GM19452 (cell line): ENCODE results near the gene SLC2A9.

Experiments
- ATAC-seq: cut with Tn5 transposase; IDR thresholded peaks from one replicate; pipeline ENCODE4 v1.9.1; 2021; ENCODE audit not compliant: unreplicated experiment

SLC2A9 gene

DNA sequence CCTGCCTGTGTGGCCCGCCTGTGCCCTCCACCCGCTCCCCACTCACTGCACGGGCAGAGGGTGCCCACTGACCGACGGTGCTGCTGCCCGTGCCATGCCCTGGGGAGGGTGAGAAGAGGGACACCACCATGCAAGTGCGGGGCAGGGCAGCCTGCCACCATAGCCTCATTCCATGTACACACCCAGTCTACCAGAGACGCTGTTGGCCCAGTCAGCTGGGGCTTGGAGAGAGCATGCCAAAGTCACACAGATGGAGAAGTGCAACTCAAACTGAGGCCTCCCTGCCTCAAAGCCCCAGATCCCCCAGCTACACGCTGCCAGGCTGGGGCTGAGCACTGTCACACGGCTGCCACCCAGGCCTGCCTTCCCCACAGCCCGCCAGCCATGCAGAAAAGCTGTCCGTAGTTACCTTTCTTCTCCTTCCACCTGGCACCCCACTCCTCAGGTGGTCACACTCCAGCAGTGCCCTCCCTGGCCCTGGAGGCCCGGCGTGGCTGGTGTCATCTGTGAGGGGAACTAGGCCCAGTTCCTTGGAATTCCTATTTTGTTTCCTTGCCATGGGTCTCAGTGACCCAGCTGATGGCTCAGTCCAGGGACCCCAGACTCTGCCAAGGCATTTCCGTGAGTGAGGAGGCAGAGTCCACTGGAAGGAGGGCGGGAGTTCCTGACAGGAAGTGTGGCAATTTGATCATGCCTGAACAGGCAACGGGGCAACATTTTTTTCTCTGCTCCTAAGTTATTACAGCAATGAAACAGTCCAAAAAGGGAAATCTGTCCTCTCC lies at the start of gene SLC2A9:
SLC2A9 (minus strand) TSS at position 627 of the 782 bp plus-strand sequence; CDS start at position 559, 68 bp downstream.
- no peak for ATAC-seq

DNA sequence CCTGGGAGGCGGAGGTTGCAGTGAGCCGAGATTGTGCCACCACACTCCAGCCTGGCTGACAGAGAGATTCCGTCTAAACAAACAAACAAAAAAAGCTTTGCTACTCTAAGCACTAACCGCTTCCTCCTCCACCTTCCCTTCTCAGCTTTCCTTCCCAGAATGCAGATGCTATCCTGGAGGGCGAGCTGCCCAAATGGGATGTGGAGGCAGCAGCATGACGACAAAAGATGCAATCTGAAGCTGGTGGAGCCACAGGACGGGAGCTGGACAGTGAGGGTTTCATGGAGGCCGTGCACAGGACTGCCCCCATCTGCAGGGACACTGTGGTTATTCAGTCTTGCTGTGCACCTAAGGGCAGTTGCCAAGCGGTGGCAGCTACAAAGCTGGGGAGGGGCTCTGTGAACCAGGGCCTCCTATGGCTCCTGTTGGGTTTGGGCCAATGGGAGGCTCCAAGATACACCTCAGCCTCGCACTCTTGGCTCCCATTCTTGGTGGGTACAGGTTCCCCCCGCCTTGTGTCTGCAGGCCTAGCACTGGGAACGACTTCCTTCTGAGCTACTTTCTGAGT lies 47.9 kb upstream of the SLC2A9 start:
- no peak for ATAC-seq

DNA sequence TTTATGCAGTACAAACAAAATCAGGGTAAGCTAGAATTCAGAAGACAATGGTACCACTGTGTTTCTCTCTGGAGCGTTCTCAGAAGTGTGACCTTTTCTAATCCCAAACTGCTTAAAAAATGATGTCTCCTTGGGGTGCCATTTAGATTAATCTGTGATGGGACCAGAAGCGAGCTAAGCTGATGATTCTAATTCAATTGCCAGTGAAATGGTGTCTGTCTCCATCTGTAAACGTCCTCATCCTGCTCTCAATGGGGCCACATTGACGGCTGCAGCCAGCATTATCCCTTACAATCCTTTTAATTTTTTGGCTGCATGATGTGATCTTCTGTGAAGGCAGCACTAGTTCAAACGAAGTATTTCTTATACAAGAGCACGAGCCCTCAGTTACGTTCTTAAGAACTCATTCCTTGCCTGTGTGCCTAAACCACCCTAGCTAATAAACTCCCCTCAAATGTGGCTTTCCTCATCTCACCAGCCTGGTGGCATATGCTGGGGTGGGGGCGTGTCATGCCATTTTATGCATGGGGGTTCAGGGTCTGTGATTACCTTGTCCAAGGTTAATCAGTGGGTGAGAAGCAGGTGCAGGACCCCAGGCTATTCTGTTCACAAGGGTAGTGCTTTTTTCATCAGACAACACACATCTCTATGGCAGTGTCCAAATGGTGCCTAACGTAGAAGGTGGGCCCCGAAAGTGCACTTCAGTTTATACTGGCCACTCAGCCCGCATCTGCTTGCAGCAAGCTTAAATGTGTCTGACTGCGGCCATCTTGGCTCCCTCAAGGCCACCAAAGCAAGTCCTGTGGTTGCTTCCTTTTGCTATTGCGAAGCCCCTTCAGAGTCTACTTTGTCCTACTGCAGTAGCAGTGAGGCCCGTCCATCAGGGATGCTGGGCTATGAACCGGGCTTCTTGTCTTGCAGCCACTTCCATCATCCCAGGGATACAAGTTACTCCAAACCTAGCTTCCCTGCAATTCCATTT lies 45.7 kb upstream of the SLC2A9 start:
- ATAC-seq = no peak

DNA sequence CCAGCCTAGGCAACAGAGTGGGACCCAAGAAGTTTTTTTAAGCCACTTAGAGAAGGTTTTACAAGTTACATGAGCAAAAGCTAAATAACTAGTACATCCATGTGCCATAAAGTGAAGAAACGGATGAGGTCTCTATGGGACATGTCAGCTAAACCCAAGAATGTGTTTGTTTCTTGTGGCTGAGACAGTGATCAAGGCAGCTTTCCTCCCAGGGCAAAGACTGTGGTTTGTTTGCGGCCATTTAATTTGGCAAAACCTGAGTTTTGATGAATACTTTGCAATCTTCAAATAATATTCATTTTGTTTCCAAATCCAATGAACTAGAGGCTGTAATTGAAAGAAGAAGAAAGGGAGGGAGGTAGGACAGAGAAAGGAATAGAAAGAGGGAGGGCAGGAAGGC lies 44.9 kb upstream of the SLC2A9 start:
- ATAC-seq = no peak

DNA sequence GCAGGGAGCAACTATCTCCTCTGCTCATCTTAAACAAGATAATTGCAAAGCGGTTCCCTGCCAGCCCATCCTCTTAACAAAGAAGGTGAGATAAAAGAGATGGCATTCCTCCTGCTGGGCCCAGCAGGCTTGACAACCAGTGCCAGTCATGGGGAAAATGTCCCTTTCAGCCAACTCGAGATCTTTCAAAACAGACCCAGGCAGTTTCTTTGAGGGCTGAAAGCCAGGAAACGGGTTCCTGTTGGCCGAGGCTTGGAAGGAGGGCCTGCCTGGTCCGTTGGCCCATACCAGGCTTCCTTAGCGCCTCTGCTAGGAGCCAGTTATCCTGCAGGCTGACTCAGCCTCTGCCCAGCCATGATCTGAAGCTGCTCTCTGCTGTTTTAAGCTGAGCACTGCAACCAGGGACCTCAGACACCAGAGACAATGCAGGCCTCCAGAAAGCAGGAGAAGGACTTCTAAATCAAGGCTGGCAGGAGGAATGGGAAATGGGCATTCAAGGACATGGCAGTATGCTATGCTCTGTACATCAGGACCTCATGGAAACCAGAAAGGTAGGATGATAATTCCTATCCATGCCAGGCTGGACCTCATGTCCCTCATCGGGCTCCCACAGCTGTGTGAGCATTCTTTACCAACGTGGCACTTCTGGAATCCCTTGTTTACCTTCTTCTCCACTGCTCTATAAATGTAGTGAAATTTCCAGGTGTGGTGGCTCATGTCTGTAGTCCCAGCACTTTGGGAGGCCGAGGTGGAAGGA lies 42.4 kb upstream of the SLC2A9 start:
- no peak for ATAC-seq

DNA sequence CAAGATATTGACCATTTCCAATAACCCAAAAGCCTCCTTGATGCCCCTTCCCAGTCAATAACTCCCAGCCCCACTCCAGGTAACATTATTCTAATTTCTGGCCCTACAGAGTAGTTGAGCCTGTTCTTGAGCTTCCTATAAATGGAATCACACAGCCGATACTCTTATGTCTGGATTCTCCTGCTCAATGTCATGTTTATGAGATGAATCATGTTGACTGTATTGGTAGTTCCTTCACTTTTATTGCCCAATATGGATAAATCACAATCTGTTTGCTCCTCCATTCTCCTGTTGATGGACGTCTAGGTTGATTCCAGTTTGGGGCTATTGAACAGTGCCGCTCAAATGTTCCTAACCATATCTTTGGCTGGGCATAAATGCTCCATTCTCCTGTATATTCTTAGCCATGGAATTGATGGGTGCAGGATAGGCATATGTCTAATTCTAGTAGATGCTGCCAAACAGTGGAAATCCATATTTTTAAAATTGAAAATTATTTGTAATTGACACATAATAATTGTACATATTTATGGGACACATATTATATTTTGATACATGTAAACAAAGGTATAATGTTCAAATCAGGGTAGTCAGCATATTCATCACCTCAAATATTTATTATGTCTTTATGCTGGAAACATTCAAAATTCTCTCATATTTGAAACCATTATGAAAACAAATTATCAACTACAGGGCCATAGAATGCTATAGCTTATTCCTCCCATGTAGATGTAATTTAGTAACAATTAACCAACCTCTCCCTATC lies 40.5 kb upstream of the SLC2A9 start:
- no peak for ATAC-seq

DNA sequence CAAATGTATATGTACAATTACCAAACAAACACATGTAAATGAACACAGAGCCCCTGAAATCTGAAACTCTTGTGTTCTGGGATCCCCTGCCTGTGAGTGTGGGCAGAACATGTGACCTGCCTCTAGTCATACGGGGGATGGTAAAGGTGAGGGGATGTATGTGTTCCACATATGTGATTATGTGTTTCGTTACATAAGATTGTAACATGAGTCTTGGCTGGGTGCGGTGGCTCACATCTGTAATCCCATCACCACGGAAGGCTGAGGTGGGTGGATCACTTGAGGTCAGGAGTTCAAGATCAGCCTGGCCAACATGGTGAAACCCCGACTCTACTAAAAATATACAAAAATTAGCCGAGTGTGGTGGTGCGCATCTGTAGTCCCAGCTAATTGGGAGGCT lies 37.1 kb upstream of the SLC2A9 start:
- no peak for ATAC-seq

DNA sequence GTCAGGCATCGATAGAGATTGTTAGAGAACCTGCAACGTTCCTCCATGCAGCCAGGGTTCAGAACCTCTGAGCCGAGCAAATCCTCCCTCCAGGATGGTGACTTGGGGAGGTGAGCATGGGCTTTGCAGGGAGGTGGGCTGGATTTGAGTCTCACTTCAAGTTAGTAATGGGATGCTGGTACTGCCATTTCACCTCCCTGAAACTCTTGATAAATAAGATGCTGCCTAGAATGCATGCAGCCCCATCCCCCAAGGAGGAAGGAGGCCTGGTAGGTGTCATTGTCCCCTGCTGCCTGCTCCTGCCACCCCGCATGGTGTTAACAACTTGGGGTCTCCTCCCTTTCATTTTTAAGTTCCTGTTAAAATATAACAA lies 35.7 kb upstream of the SLC2A9 start:
- ATAC-seq = no peak

DNA sequence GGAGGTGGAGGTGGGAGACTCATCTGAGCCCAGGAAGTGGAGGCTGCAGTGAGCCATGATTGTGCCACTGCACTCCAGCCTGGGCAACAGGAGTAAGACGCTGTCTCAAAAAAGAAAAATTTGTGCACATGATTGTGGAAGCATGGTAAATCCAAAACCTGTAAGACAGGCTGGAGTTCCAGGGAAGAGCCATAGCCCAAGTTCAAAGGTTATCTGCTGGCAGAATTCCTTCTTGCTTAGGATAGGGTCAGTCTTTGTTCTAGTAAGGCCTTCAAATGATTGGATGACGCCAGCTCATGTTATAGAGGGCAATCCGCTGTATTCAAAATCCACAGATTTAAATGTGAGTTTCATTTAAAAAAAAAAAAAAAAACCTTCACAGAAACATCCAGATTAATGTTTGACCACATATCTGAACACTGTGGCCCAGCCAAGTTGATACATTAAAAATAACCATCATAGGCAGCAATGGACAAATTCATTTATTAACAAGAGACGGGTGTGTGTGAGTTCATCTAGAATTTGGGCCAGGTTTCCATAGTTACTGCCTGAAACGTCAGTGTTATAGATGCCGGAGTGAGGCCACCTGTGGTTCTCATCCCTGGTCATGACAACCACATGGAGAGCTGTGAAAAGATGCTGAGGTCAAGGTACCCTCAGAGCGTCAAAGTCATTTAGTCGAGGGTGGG lies 35.2 kb upstream of the SLC2A9 start:
- ATAC-seq = no peak

DNA sequence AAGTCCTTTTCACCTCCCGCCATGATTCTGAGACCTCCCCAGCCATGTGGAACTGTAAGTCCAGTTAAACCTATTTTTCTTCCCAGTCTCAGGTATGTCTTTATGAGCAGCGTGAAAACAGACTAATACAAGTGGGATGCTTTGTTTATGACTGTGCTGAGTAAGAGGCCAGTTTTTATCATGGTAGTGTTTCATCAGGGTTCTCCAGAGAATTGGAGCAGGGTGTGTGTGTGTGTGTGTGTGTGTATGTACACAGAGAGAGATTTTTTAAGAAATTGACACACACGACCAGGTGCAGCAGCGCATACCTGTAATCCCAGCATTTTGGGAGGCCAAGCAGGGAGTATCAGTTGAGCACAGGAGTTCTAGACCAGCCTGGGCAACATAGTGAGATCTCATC lies 34.6 kb upstream of the SLC2A9 start:
- no peak for ATAC-seq

DNA sequence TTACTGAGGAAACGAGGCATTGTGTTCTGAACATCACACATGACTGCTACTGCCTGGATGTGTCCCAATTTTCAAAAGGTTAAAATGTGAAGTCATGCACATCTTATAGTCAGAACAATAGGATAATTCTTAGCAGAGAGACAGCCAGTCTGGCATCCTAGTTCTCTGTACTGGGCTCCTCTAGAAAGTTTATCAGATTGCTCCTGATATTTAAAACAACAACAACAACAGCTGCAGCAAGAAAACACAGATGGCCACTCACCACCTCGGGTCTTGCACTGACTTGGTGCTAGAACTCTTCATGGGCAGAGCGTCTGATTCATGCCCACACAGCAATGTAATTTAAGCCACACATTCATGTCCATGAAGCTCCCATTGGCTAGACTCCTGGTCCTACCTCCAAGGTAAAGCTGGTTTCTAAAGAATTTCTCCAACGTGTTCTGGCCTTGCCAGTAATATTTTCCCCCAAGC lies 33.3 kb upstream of the SLC2A9 start:
- ATAC-seq = no peak

DNA sequence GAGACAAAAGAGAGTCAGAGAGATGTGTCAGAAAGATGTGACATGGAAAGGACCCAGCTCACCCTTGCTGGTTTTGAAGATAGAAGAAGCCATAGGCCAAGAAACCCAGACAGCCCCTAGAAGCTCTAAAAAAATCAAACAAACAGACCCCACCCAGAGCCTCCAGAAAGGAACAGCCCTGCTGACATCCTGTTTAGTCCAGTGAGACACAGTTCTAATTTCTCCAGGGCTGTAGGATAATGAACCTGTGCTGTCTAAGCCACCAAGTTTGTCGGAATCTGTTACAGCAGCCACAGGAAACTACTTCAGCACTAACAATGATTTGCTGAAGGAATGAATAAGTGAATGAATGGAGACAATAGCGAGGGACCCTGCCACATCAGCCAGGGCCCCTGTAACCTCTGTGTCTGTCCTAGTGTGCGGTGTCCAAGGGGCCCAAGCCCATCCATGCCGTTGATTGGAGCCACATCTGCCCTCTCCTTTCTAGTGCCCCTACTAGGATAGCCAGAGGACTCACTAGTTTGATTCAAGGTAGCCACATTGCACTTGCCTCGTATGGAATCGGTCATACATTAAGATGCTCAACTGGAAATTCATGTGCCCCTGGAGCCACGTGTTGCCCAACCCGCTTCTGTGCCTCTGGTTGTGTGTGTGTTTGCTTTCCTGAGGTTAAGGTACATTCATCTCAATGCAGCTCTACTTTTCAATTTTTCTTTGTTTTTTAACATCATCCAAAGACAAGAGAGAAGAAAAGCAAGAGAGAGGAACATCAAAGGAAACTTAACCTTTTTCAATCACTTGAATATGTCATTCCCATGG lies 32.5 kb upstream of the SLC2A9 start:
- ATAC-seq = no peak

DNA sequence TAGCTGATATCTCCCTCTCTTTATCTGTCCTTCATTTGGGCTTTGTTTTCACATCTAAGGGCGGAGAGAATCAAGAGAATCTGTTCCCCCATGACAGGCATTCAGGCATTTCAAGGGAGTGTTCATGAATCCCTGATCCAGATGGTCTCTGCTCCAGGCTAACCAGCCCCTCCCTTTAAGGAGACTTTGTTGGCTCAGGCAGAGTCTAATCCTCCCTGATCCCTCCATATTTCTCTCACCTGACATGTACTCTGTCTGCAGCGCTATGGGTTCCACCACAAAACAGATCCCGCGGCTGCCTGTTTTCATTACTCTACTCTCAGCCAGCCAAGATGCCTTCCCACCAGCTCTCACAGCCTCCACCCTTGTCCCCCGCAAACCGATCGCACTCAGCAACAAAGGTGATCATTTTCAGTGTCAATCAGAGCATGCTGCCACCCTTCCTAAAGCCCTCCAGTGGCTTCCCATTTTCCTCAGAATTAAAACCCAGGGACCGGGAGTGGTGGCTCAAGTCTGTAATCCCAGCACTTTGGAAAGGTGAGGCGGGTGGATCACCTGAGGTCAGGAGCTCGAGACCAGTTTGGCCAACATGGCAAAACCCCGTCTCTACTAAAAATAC lies 30.3 kb upstream of the SLC2A9 start:
- ATAC-seq = no peak

DNA sequence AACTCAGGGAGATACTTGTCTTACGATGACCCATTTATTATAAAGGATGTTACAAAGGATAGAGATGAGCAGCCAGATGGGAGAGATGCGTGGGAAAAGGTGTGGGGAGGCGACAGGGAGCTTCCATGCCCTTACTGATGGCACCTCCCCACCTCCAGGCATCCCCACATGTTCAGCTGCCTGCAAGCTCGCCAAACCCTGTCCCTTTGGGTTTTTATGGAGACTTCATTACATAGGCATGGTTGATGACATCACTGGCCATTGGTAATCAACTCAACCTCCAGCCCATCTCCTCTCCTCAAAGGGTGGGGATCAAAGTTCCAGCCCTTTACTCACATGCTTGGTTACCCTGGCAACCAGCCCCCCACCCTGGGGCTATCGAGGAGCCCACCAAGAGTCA lies 29.4 kb upstream of the SLC2A9 start:
- no peak for ATAC-seq

DNA sequence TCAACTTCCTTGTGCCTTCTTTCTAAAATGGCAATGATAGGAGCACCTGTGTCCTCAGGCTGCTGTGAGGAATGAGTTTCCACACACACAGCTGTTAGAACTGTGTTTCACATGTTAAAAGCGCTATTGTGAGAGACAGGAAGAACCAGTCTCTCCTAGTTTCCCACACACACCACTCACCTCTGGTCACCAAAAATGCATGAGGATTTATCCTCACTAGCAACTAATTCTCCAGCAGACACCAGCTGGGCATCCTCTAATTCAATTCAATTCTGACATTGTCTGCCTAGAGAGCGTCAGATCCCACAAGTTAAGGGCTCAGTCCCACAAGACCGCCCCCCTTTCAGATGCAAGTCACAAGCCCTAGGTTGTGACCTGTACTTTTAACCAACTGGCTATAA lies 29.0 kb upstream of the SLC2A9 start:
- ATAC-seq = no peak

DNA sequence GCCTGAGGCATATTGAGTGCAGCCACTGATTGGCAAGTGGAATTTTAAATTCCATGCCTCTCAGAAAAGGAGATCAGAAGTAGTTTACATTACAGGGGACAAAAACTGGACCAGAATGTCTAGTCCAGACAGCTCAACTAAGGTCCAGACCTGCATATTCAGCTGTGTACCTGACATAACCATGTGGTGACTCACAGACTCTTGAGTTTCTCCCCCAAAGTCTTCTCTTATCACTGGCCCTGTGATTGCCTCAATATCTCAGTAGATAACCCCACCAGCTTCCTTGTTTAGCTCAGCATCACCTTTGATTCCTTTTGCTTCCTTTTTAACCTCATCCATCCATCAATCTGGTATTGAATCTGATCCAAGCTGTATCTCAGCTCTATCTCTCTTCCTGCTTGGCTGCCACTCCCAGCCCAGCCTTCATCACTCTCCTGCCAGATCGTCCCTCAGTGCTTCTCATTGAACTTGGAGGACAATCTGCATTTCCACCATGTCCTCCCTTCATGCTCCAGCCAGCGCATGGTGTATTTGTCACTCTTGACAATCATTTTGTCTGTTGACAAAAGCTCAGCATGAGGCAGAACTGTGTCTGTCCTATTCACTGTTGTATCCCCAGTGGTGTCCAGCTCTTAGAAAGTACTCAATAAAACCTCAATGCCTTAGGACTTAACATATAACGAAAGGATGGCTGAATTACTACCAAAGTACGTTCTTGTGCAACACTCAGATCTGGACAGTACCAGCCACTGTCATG lies 27.8 kb upstream of the SLC2A9 start:
- ATAC-seq = no peak

DNA sequence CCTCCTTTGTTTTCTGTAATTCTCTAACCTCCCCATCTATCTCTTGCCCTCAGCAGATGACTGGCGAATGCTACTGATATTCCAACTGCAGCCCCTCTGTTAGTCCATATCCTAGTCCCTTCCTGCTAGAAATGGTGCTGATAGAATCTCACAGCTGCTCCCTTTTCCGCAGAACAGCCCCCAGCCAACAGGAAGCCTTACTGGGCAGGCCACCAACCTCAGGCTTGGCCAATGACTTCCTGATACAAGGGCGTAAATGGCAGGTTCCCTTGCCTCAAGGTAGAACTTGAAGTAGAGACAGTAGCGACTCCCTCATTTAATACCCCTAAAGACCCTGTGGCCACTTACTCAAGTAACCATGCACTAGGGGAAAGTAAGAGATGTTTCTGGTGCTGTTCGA lies 26.7 kb upstream of the SLC2A9 start:
- no peak for ATAC-seq

DNA sequence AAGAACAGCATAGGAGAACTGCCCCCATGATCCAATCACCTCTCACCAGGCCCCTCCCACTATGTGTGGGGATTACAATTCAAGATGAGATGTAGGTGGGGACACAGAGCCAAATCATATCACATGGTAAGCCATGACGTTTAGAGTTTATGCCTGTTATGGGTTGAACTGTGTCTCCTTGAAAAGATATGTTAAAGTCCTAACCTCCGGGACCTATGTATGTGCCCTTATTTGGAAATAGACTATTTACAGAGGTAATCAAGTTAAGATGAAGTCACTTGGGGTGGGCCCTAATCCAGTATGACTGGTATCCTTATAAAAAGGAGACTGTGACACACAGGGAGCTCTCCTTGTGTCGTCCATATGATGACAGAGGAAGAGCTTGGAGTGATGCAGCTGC lies 25.2 kb upstream of the SLC2A9 start:
- no peak for ATAC-seq
